Measurements from ENCODE around the gene HS6ST2. TPM values are rescaled to one million over a fixed set of nuclear protein-coding genes. Genes with fewer than 3 reads are reported as not detected.
A peak's percentile ranks its signal among the peaks of the same experiment; 100 is the strongest.
"Not testable (repeated sequence)": the region's sequence is repeated elsewhere in the genome, so short reads cannot be mapped to it uniquely, and the experiment has no call there.

Gene HS6ST2
- total RNA-seq, 1 experiment from 2014 or later = 6.8 TPM

- no peak overlapping the region for H3K4me3 ChIP-seq (ENCODE audit: insufficient read depth, low read depth, low read length)
- DNase-seq = no peak
- no peaks in the 10 kb centered on the region for H3K27me3 ChIP-seq (ENCODE audit: control insufficient read depth, insufficient read depth, low read length)
- H3K36me3 ChIP-seq (replicated peaks; ENCODE audit: control insufficient read depth, insufficient read depth, low read length) = no peaks in the 10 kb centered on the region
Measured at GRCh38 chrX:132900633-132901293, 57.7 kb downstream of the HS6ST2 start.

- Histone ChIP-seq H3K4me3 (ENCODE audit: insufficient read depth, low read depth, low read length) (no peak overlapping the region), H3K27me3 (ENCODE audit: control insufficient read depth, insufficient read depth, low read length) (no peaks in the 10 kb centered on the region), H3K36me3 (replicated peaks; ENCODE audit: control insufficient read depth, insufficient read depth, low read length) (no peaks in the 10 kb centered on the region)
- DNase-seq = no peak
Measured at GRCh38 chrX:132887569-132887968, 70.9 kb downstream of the HS6ST2 start.

GRCh38 chrX:132883358-132883915, 75.0 kb downstream of the HS6ST2 start:
- Histone ChIP-seq H3K36me3 (replicated peaks; ENCODE audit: control insufficient read depth, insufficient read depth, low read length) (no peaks in the 10 kb centered on the region), H3K4me3 (ENCODE audit: insufficient read depth, low read depth, low read length) (no peak overlapping the region), H3K27me3 (ENCODE audit: control insufficient read depth, insufficient read depth, low read length) (no peaks in the 10 kb centered on the region)
- DNase-seq = no peak

- H3K36me3 ChIP-seq (replicated peaks; ENCODE audit: control insufficient read depth, insufficient read depth, low read length); H3K27me3 ChIP-seq (ENCODE audit: control insufficient read depth, insufficient read depth, low read length); H3K4me3 ChIP-seq (ENCODE audit: insufficient read depth, low read depth, low read length); DNase-seq: not testable (repeated sequence)
Measured at GRCh38 chrX:132880753-132881152, 77.7 kb downstream of the HS6ST2 start.

GRCh38 chrX:132877954-132878536, 80.4 kb downstream of the HS6ST2 start:
- DNase-seq = no peak
- H3K4me3 ChIP-seq (ENCODE audit: insufficient read depth, low read depth, low read length) = no peak overlapping the region
- H3K27me3 ChIP-seq (ENCODE audit: control insufficient read depth, insufficient read depth, low read length) = no peaks in the 10 kb centered on the region
- H3K36me3 ChIP-seq (replicated peaks; ENCODE audit: control insufficient read depth, insufficient read depth, low read length) = no peaks in the 10 kb centered on the region

- no peaks in the 10 kb centered on the region for H3K27me3 ChIP-seq (ENCODE audit: control insufficient read depth, insufficient read depth, low read length)
- H3K36me3 ChIP-seq (replicated peaks; ENCODE audit: control insufficient read depth, insufficient read depth, low read length) = no peaks in the 10 kb centered on the region
- no peak overlapping the region for H3K4me3 ChIP-seq (ENCODE audit: insufficient read depth, low read depth, low read length)
- peak; percentile 36 for DNase-seq
Measured at GRCh38 chrX:132876523-132877338, 81.7 kb downstream of the HS6ST2 start.

- Histone ChIP-seq H3K27me3 (ENCODE audit: control insufficient read depth, insufficient read depth, low read length) (no peaks in the 10 kb centered on the region), H3K36me3 (replicated peaks; ENCODE audit: control insufficient read depth, insufficient read depth, low read length) (no peaks in the 10 kb centered on the region), H3K4me3 (ENCODE audit: insufficient read depth, low read depth, low read length) (no peak overlapping the region)
- DNase-seq = peak; percentile 12
Measured at GRCh38 chrX:132875650-132876522, 82.5 kb downstream of the HS6ST2 start.

GRCh38 chrX:132862562-132862961, 95.9 kb downstream of the HS6ST2 start:
- DNase-seq = no peak
- no peak overlapping the region for H3K4me3 ChIP-seq (ENCODE audit: insufficient read depth, low read depth, low read length)
- no peaks in the 10 kb centered on the region for H3K36me3 ChIP-seq (replicated peaks; ENCODE audit: control insufficient read depth, insufficient read depth, low read length)
- no peaks in the 10 kb centered on the region for H3K27me3 ChIP-seq (ENCODE audit: control insufficient read depth, insufficient read depth, low read length)

GRCh38 chrX:132861076-132861475, 97.4 kb downstream of the HS6ST2 start:
- Histone ChIP-seq H3K27me3 (ENCODE audit: control insufficient read depth, insufficient read depth, low read length) (no peaks in the 10 kb centered on the region), H3K36me3 (replicated peaks; ENCODE audit: control insufficient read depth, insufficient read depth, low read length) (no peaks in the 10 kb centered on the region), H3K4me3 (ENCODE audit: insufficient read depth, low read depth, low read length) (no peak overlapping the region)
- no peak for DNase-seq

GRCh38 chrX:132860200-132860599, 98.2 kb downstream of the HS6ST2 start:
- Histone ChIP-seq H3K27me3 (ENCODE audit: control insufficient read depth, insufficient read depth, low read length) (no peaks in the 10 kb centered on the region), H3K36me3 (replicated peaks; ENCODE audit: control insufficient read depth, insufficient read depth, low read length) (no peaks in the 10 kb centered on the region), H3K4me3 (ENCODE audit: insufficient read depth, low read depth, low read length) (no peak overlapping the region)
- DNase-seq = no peak

- Histone ChIP-seq H3K4me3 (ENCODE audit: insufficient read depth, low read depth, low read length) (no peak overlapping the region), H3K27me3 (ENCODE audit: control insufficient read depth, insufficient read depth, low read length) (no peaks in the 10 kb centered on the region), H3K36me3 (replicated peaks; ENCODE audit: control insufficient read depth, insufficient read depth, low read length) (no peaks in the 10 kb centered on the region)
- no peak for DNase-seq
Measured at GRCh38 chrX:132858018-132858417, 100.4 kb downstream of the HS6ST2 start.

GRCh38 chrX:132855780-132856341, 102.6 kb downstream of the HS6ST2 start:
- Histone ChIP-seq H3K36me3 (replicated peaks; ENCODE audit: control insufficient read depth, insufficient read depth, low read length) (no peaks in the 10 kb centered on the region), H3K27me3 (ENCODE audit: control insufficient read depth, insufficient read depth, low read length) (no peaks in the 10 kb centered on the region), H3K4me3 (ENCODE audit: insufficient read depth, low read depth, low read length) (no peak overlapping the region)
- no peak for DNase-seq

- Histone ChIP-seq H3K27me3 (ENCODE audit: control insufficient read depth, insufficient read depth, low read length) (no peaks in the 10 kb centered on the region), H3K4me3 (ENCODE audit: insufficient read depth, low read depth, low read length) (no peak overlapping the region), H3K36me3 (replicated peaks; ENCODE audit: control insufficient read depth, insufficient read depth, low read length) (no peaks in the 10 kb centered on the region)
- no peak for DNase-seq
Measured at GRCh38 chrX:132853040-132853439, 105.4 kb downstream of the HS6ST2 start.

Data from H7 (cell line).